Iris pigment epithelial cell (primary cell): ENCODE measurements around the gene MXRA7.
"Not testable (repeated sequence)": the region's sequence is repeated elsewhere in the genome, so short reads cannot be mapped to it uniquely, and the experiment has no call there.

Experiments
- DNase-seq: peaks from one replicate; pipeline ENCODE4 v3.0.0-alpha.2; 2011; ENCODE audit warnings: low read depth

MXRA7 gene

GRCh38 chr17:76643553-76644148 is 67.1 kb downstream of the MXRA7 start, which contains the start of gene ST6GALNAC1:
Gene ST6GALNAC1 (minus strand): TSS chr17:76643757. CDS start chr17:76643638, 119 bp downstream.
- no peak for DNase-seq

- no peak for DNase-seq
These were observed 67.8 kb downstream of the MXRA7 start for GRCh38 chr17:76642994-76643393.

GRCh38 chr17:76642032-76642561 is 68.7 kb downstream of the MXRA7 start:
- DNase-seq, result no peak

GRCh38 chr17:76641501-76641900 is 69.3 kb downstream of the MXRA7 start:
- DNase-seq, result peak; percentile 29

- peak; percentile 18 for DNase-seq
These were observed 70.0 kb downstream of the MXRA7 start for GRCh38 chr17:76640550-76641380.

- no peak for DNase-seq
These were observed 72.5 kb downstream of the MXRA7 start for GRCh38 chr17:76638263-76638662.

- DNase-seq, result not testable (repeated sequence)
These were observed 74.1 kb downstream of the MXRA7 start for GRCh38 chr17:76636486-76637206.

- no peak for DNase-seq
These were observed 75.0 kb downstream of the MXRA7 start for GRCh38 chr17:76635659-76636360.

GRCh38 chr17:76635039-76635438 is 75.7 kb downstream of the MXRA7 start:
- peak; percentile 15 for DNase-seq

GRCh38 chr17:76633628-76634328 is 77.0 kb downstream of the MXRA7 start:
- no peak for DNase-seq

GRCh38 chr17:76631821-76632565 is 78.8 kb downstream of the MXRA7 start:
- peak; percentile 26 for DNase-seq

- DNase-seq, result no peak
These were observed 80.6 kb downstream of the MXRA7 start for GRCh38 chr17:76630151-76630550.
